ENCODE measurements around the gene SYT1. TPM values are rescaled to one million over a fixed set of nuclear protein-coding genes. Genes with fewer than 3 reads are reported as not detected.

The SYT1 gene
- total RNA-seq, 1 experiment from 2014 or later = 15.8 TPM

DNA sequence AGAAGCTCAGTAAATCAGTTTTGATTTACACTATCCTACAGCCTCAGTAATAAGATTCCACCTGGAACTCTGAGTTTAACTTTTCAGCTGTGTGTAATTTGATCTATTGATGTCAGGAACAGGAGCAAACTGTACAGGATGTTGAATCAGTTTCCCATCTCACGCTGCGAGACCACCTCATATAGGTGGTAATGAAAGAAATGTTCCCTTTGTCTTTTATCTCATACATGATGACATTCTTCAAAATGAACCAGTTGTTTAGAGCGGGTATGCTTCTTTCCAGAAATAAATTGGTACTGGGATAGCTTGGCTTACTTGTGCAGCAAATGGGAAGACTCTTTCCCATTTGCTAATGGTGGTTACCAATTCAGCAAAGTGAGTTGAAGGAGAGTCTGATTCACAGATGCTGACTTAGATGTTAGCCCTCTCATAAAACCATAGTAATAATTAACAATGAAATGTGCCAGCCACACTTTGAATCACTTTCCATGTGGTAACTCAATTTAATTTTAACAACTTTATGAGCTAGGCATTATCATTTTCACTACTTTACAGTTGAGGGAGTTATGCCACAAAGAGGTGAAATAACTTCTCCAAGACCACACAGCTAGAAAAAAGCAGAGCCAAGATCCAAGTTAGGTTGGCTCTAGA lies 574.7 kb downstream of the SYT1 start:
- no peak overlapping the region for H3K4me2 ChIP-seq (ENCODE audit: insufficient read depth, insufficient read length, low read length)

More for the DNA sequence above, 574.7 kb downstream of the SYT1 start:
- Histone ChIP-seq H2BK12ac (ENCODE audit: insufficient read length, low read depth, low read length) (no peak overlapping the region), H3K18ac (ENCODE audit: insufficient read length, low read depth, low read length) (no peak overlapping the region), H3T11ph (ENCODE audit: low read length) (no peak overlapping the region), H2BK15ac (ENCODE audit: low read depth, low read length) (no peak overlapping the region), H3K79me2 (ENCODE audit: insufficient read depth, low read length) (no peaks in the 10 kb centered on the region), H3K23me2 (ENCODE audit: insufficient read length, low read depth, low read length, poor library complexity, severe bottlenecking) (no peaks in the 10 kb centered on the region), H3K9me3 (ENCODE audit: control insufficient read depth, low read depth, low read length) (no peaks in the 10 kb centered on the region), H3K9ac (ENCODE audit: extremely low read depth, insufficient read length, low read length) (no peak overlapping the region), H4K5ac (ENCODE audit: insufficient read length, low read depth, low read length) (no peak overlapping the region), H2BK5ac (ENCODE audit: insufficient read length, low read length) (no peak overlapping the region), H2AFZ (ENCODE audit: low read length) (no peak overlapping the region), H3K4me1 (ENCODE audit: insufficient read depth, low read length) (no peaks in the 10 kb centered on the region), H3K4ac (ENCODE audit: low read depth, low read length) (no peak overlapping the region), H2BK20ac (ENCODE audit: low read depth, low read length, poor library complexity, severe bottlenecking) (no peak overlapping the region), H3K79me1 (ENCODE audit: insufficient read depth, low read depth, low read length, poor library complexity, severe bottlenecking) (no peaks in the 10 kb centered on the region), H4K8ac (replicated peaks; ENCODE audit: insufficient read length, low read depth, low read length) (no peak overlapping the region), H3K56ac (ENCODE audit: insufficient read length, low read depth, low read length) (no peak overlapping the region), H3K14ac (ENCODE audit: insufficient read depth, low read length) (no peak overlapping the region), H3K27me3 (ENCODE audit: insufficient read depth, low read length) (no peaks in the 10 kb centered on the region), H4K20me1 (ENCODE audit: control insufficient read depth, insufficient read depth, insufficient read length) (no peaks in the 10 kb centered on the region), H3K27ac (ENCODE audit: insufficient read length, low read depth, low read length) (no peak overlapping the region), H3K23ac (ENCODE audit: insufficient read length, low read depth, low read length) (no peak overlapping the region), H2AK5ac (ENCODE audit: insufficient read length, low read length) (no peak overlapping the region), H4K91ac (ENCODE audit: insufficient read length, low read depth, low read length) (no peak overlapping the region), H2BK120ac (ENCODE audit: low read depth, low read length, poor library complexity, severe bottlenecking) (no peak overlapping the region)
- H3K27me3 Mint-ChIP-seq (ENCODE audit: low read depth) = no peaks in the 10 kb centered on the region
- H3K9me3 Mint-ChIP-seq = no peaks in the 10 kb centered on the region
- WGBS (ENCODE audit: extremely low coverage, insufficient read length, low lambda C conversion rate) = no CpG with 5 or more reads among the region's 3 CpGs
- no peak overlapping the region for H3K4me3 Mint-ChIP-seq
- H3K36me3 Mint-ChIP-seq (ENCODE audit: insufficient read depth in 1 of 3, low read depth in 3 of 3) = peaks cover 3 to 4% (median 4%) of the 10 kb centered on the region in 3 experiments; a peak in 3 of 7 replicates
- TF ChIP-seq, protein P1, sequence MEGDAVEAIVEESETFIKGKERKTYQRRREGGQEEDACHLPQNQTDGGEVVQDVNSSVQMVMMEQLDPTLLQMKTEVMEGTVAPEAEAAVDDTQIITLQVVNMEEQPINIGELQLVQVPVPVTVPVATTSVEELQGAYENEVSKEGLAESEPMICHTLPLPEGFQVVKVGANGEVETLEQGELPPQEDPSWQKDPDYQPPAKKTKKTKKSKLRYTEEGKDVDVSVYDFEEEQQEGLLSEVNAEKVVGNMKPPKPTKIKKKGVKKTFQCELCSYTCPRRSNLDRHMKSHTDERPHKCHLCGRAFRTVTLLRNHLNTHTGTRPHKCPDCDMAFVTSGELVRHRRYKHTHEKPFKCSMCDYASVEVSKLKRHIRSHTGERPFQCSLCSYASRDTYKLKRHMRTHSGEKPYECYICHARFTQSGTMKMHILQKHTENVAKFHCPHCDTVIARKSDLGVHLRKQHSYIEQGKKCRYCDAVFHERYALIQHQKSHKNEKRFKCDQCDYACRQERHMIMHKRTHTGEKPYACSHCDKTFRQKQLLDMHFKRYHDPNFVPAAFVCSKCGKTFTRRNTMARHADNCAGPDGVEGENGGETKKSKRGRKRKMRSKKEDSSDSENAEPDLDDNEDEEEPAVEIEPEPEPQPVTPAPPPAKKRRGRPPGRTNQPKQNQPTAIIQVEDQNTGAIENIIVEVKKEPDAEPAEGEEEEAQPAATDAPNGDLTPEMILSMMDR (conservative IDR thresholded peaks at IDR 0.05) = no peak
- DNase-seq = no peak
- peaks cover 6 to 9% of the 10 kb centered on the region in 2 experiments; a peak in 3 of 4 replicates for H3K4me1 Mint-ChIP-seq
- H3K27ac Mint-ChIP-seq = no peak overlapping the region

All from H9 (cell line).